Muscle of leg (tissue), 11 donors: ENCODE measurements around the gene FAM181A. TPM values are rescaled to one million over a fixed set of nuclear protein-coding genes. Genes with fewer than 3 reads are reported as not detected.
A peak's percentile ranks its signal among the peaks of the same experiment; 100 is the strongest.

ENCODE experiments used
- DNase-seq: peaks from one replicate; pipeline ENCODE4 v3.0.0; 2013
- H3K27ac ChIP-seq: one replicate; pipeline ENCODE4 v1.5.1; 2013; ENCODE audit warnings: mild to moderate bottlenecking, low read length, control low read depth
- H3K27me3 ChIP-seq: one replicate; pipeline ENCODE4 v1.6.1; 2013; ENCODE audit warnings: low read length; ENCODE audit not compliant: control insufficient read depth, insufficient read depth
- H3K36me3 ChIP-seq: one replicate; pipeline ENCODE4 v1.6.1; 2013; ENCODE audit warnings: low read length; ENCODE audit not compliant: control insufficient read depth, insufficient read depth
- H3K4me1 ChIP-seq: one replicate; pipeline ENCODE4 v1.6.1; 2013; ENCODE audit warnings: low read length; ENCODE audit not compliant: control insufficient read depth, insufficient read depth
- H3K4me3 ChIP-seq: one replicate; pipeline ENCODE4 v1.5.1; 2013; ENCODE audit warnings: low read length, control low read depth
- H3K9me3 ChIP-seq: replicated peaks from 2 replicates; pipeline ENCODE4 v1.6.1; 2013; ENCODE audit warnings: low read depth, low read length; ENCODE audit not compliant: control insufficient read depth
- WGBS: methylation state at CpG from one replicate; pipeline ENCODE4 v1.1.5; 2013; ENCODE audit warnings: missing lambda C conversion rate; ENCODE audit not compliant: insufficient coverage; 5-methylcytosine and 5-hydroxymethylcytosine counted together
- polyA plus RNA-seq, 8 donors: library from polyadenylated mRNA; unstranded; fragments of 120-200 nt; gene quantifications; one replicate each; pipeline versions ENCODE4 v1.2.1 to v1.2.3, GENCODE V29; 2013; ENCODE audit warnings: inconsistent platforms in 1 of 8, low replicate concordance in 1 of 8; ENCODE audit not compliant: insufficient read length in 8 of 8, insufficient read depth in 1 of 8
- total RNA-seq: library from RNA; stranded (reverse); fragments of 120-200 nt; gene quantifications from one replicate; pipeline ENCODE4 v1.2.4, GENCODE V29; 2013

FAM181A gene
- total and polyA plus RNA-seq, 9 donors = 0.10 to 0.15 TPM; not detected in 7

DNA sequence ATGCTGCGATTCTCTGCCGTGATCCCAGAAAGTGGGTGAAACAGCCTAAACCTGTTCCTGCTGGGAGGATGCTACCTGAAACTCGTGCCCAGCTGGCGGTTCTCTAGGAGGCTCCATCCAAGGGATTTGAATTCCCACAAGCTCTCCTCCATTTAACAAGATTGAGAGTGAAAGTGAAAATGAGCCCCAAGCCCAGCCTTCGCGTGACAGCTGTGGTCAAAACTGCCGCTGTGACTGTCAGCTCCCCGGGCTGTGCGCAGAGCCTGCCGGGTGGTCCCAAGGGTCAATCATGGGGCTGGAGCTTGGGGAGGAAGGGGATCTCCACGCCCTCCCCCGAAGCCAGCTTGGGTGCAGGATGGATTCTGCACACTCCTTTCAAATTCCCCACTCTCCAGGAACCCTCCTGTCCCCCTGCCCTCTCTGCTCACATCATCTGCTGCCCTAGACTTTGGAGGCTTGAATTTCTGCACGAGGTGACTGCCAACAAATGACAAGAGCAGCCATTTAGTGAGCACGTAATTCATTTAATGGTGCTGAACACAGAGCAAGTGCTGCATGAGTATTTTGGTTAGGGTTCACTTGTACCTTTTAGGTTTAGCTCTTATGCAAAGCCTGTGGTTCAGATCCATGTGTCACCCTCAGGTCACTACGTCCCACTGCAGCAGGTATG is 44.0 kb downstream of the FAM181A start:
- Histone ChIP-seq H3K4me1 (peaks cover 77% of the 10 kb centered on the region), H3K36me3 (no peaks in the 10 kb centered on the region), H3K4me3 (peak overlapping the region; percentile 18), H3K27me3 (no peaks in the 10 kb centered on the region), H3K9me3 (no peaks in the 10 kb centered on the region), H3K27ac (peak overlapping the region; percentile 68)
- WGBS = 39% methylated on average over 8 of the region's 15 CpGs
- DNase-seq = no peak

- DNase-seq = no peak
- no peak overlapping the region for H3K4me3 ChIP-seq
- H3K27ac ChIP-seq = no peak overlapping the region
- WGBS = no CpG with 5 or more reads among the region's 3 CpGs
- H3K4me1 ChIP-seq = peaks cover 82% of the 10 kb centered on the region
- peaks cover 1% of the 10 kb centered on the region for H3K27me3 ChIP-seq
- no peaks in the 10 kb centered on the region for H3K36me3 ChIP-seq
- H3K9me3 ChIP-seq = no peaks in the 10 kb centered on the region
Observed at GRCh38 chr14:93971635-93972027, 44.5 kb downstream of the FAM181A start.

- no peak for DNase-seq
- Histone ChIP-seq H3K4me1 (peaks cover 88% of the 10 kb centered on the region), H3K27me3 (peaks cover 2% of the 10 kb centered on the region), H3K4me3 (no peak overlapping the region), H3K27ac (no peak overlapping the region), H3K9me3 (no peaks in the 10 kb centered on the region), H3K36me3 (no peaks in the 10 kb centered on the region)
- WGBS = 60% methylated on average over 2 of the region's 6 CpGs
Observed at GRCh38 chr14:93972618-93973205, 45.6 kb downstream of the FAM181A start.

DNA sequence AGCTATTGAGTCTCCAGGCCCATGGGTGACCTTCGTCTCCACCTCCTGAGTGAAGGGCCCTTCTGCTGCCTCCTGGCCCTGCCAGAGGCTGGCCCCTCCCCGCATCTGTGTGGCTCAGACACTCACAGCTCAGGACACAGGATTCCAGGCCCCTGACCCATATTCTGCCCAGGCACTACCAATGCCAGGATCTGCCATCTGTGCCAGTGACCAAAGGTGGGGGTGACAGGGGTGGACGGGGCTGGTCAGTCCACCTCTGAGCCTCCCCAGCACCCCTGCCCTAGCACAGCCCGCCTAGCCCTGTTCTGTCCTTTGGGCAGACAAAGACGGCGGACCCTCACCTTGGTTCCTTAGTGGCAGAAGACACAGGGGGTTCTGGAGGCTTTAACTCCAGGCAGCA is 46.5 kb downstream of the FAM181A start:
- Histone ChIP-seq H3K27ac (no peak overlapping the region), H3K9me3 (no peaks in the 10 kb centered on the region), H3K4me3 (no peak overlapping the region), H3K4me1 (peaks cover 79% of the 10 kb centered on the region), H3K27me3 (peaks cover 2% of the 10 kb centered on the region), H3K36me3 (no peaks in the 10 kb centered on the region)
- no peak for DNase-seq
- WGBS = 84% methylated on average over 4 of the region's 6 CpGs

GRCh38 chr14:93974299-93974698 is 47.2 kb downstream of the FAM181A start:
- H3K9me3 ChIP-seq = no peaks in the 10 kb centered on the region
- peaks cover 2% of the 10 kb centered on the region for H3K27me3 ChIP-seq
- H3K4me1 ChIP-seq = peaks cover 72% of the 10 kb centered on the region
- peak overlapping the region; percentile 40 for H3K27ac ChIP-seq
- no peak overlapping the region for H3K4me3 ChIP-seq
- no peak for DNase-seq
- 77% methylated on average over 6 of the region's 6 CpGs for WGBS
- no peaks in the 10 kb centered on the region for H3K36me3 ChIP-seq

- Histone ChIP-seq H3K36me3 (no peaks in the 10 kb centered on the region), H3K27ac (peak overlapping the region; percentile 51), H3K27me3 (peaks cover 2% of the 10 kb centered on the region), H3K9me3 (no peaks in the 10 kb centered on the region), H3K4me3 (no peak overlapping the region), H3K4me1 (peaks cover 66% of the 10 kb centered on the region)
- peak; percentile 81 for DNase-seq
- 82% methylated on average over 12 of the region's 12 CpGs for whole genome bisulfite sequencing
Observed at GRCh38 chr14:93974833-93975232, 47.7 kb downstream of the FAM181A start.

DNA sequence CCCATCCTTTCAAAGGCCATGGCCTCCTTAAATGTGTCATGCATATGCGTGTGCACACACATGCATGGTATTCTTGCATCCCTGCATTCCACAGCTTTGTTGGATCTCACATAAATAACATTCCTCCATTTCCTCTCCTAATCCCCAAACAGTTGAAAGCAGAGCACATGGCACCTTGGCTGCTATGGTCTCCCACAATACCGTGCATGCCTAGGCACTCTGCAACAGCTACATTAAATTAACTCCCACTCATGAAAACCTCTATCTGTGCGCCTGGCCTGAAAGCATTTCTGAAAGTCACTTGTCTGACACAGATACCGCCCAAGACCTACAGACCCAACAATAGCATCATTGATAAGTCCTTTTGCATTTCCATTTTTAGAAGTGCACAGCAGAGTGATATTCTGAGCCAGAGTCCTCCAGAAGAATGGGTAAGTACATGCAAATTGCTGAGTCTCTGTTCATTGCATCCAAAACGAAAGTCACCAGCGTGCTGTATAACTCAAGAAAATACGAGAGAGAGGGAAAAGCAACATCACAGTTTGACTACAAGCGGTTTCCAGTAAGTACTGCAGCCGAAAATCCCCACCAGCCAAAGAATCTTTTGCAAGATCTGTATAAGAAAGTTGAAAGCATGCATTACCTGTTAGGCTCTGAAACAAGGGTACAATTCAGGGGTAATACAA is 48.8 kb downstream of the FAM181A start:
- H3K9me3 ChIP-seq = no peaks in the 10 kb centered on the region
- peak overlapping the region; percentile 59 for H3K27ac ChIP-seq
- H3K4me1 ChIP-seq = peaks cover 66% of the 10 kb centered on the region
- no peaks in the 10 kb centered on the region for H3K36me3 ChIP-seq
- H3K27me3 ChIP-seq = peaks cover 2% of the 10 kb centered on the region
- WGBS = 57% methylated on average over 3 of the region's 9 CpGs
- DNase-seq = no peak
- peak overlapping the region; percentile 11 for H3K4me3 ChIP-seq

DNA sequence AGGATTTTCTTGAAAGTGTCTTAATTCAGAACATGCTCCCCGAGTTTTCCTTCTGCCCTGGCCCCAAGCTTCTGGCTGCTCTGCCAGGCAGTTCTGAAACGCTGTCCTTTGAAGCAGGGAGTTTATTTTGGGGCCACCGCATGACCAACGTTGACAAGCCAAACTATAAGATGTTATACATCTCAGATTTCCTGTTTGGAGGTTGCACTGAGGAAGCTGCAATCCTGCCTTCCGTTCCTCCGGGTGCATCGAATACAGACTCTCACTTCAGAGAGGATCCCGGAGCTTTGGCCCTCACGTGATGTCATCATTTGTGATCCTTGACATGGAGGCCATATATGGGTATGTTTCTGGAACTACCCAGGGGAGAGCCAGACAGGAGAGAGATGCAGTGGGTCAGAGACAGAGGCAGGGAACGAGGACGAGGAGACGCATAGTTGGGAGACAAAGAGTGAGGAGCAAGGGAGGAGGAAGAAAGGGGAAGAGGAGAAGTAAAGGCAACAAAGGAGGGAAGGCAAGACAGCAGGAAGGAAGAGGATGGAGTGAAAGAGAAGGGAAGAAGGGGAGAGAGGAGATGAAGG is 49.4 kb downstream of the FAM181A start, which contains the start of gene ASB2:
ASB2 (minus strand) TSS at position 94 of the 581 bp plus-strand sequence. CDS start 12,031 bp downstream, outside the sequence.
- Histone ChIP-seq H3K4me1 (peaks cover 66% of the 10 kb centered on the region), H3K27me3 (peaks cover 2% of the 10 kb centered on the region), H3K36me3 (no peaks in the 10 kb centered on the region), H3K4me3 (peak within 1 kb of the TSS; percentile 11), H3K9me3 (no peaks in the 10 kb centered on the region), H3K27ac (peak within 1 kb of the TSS; percentile 59)
- peak; percentile 29 for DNase-seq
- 27% methylated on average over 10 of the region's 12 CpGs for WGBS

DNA sequence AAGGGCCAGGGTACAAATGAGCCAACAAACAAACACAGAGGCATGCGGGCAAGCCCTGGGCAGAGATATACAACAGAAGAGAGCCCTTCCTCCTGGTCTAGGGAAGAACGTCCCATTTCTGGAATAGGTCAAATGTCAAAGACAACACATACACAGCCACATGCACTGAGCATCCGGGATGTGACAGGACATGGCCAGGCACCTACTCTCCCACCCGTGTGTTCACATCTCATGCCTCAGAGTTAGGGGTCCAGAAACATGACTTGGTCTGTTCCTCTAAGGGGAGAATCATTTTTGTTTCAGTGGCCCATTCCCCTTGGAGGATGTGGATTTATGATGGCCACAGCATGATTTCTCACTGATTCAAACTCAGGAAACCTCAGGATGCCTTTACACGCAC is 50.0 kb downstream of the FAM181A start:
- no peak overlapping the region for H3K27ac ChIP-seq
- H3K9me3 ChIP-seq = no peaks in the 10 kb centered on the region
- H3K36me3 ChIP-seq = no peaks in the 10 kb centered on the region
- DNase-seq = no peak
- no peak overlapping the region for H3K4me3 ChIP-seq
- H3K4me1 ChIP-seq = peaks cover 72% of the 10 kb centered on the region
- 80% methylated on average over 4 of the region's 5 CpGs for WGBS
- peaks cover 2% of the 10 kb centered on the region for H3K27me3 ChIP-seq
